CD4-positive, alpha-beta memory T cell (primary cell): ENCODE data around the gene ARHGAP24. TPM values are rescaled to one million over a fixed set of nuclear protein-coding genes. Genes with fewer than 3 reads are reported as not detected.
"Not testable (repeated sequence)": the region's sequence is repeated elsewhere in the genome, so short reads cannot be mapped to it uniquely, and the experiment has no call there.

Source experiments
- CTCF ChIA-PET: fragments of 350-600 bp; sonication (Branson Sonifier 250); formaldehyde crosslinking; loops from one replicate; lab custom pipeline; 2021; ENCODE audit warnings: inconsistent platforms; ENCODE audit not compliant: partially characterized antibody; lab: Charles Lee
- POLR2A ChIA-PET: fragments of 350-600 bp; sonication (Branson Sonifier 250); formaldehyde crosslinking; loops from one replicate; lab custom pipeline; 2021; ENCODE audit not compliant: partially characterized antibody; lab: Charles Lee
- DNase-seq, 5 donors: peaks; one replicate each; pipeline versions ENCODE4 v3.0.0 to v3.0.0-alpha.2; 2020 to 2022; ENCODE audit warnings: mixed read lengths in 1 of 5
- H3K27ac ChIP-seq: one replicate; pipeline ENCODE4 v1.7.0; 2013; ENCODE audit warnings: low read depth, low read length
- H3K27me3 ChIP-seq: 2 replicates; pipeline ENCODE4 v1.7.0; 2013; ENCODE audit warnings: mild to moderate bottlenecking, low read length, moderate library complexity; ENCODE audit not compliant: insufficient read depth
- H3K36me3 ChIP-seq: 2 replicates; pipeline ENCODE4 v1.7.0; 2013; ENCODE audit warnings: mild to moderate bottlenecking, low read length, moderate library complexity; ENCODE audit not compliant: insufficient read depth
- H3K4me1 ChIP-seq: 2 replicates; pipeline ENCODE4 v1.7.0; 2013; ENCODE audit warnings: mild to moderate bottlenecking, low read length, moderate library complexity; ENCODE audit not compliant: insufficient read depth
- H3K4me3 ChIP-seq, 2 donors: one replicate each; pipeline ENCODE4 v1.7.0; 2013; ENCODE audit warnings: low read length in 2 of 2, mild to moderate bottlenecking in 1 of 2
- H3K9me3 ChIP-seq, 2 donors: one replicate each; pipeline ENCODE4 v1.7.0; 2013; ENCODE audit warnings: low read length in 2 of 2, control low read depth in 1 of 2; ENCODE audit not compliant: control insufficient read depth in 1 of 2
- H3K27ac Mint-ChIP-seq, 7 donors: one replicate each; pipeline ENCODE4 v1.8.0; 2020 to 2021; ENCODE audit warnings: mixed read lengths in 7 of 7, mild to moderate bottlenecking in 6 of 7, inconsistent platforms in 3 of 7, moderate library complexity in 3 of 7
- H3K27me3 Mint-ChIP-seq, 2 donors: one replicate each; pipeline ENCODE4 v1.8.0; 2020 to 2021; ENCODE audit warnings: mixed read lengths in 2 of 2
- H3K36me3 Mint-ChIP-seq, 2 donors: one replicate each; pipeline ENCODE4 v1.8.0; 2020 to 2021; ENCODE audit warnings: mixed read lengths in 2 of 2, inconsistent platforms in 1 of 2, mild to moderate bottlenecking in 1 of 2
- H3K4me1 Mint-ChIP-seq, 4 donors: one replicate each; pipeline ENCODE4 v1.8.0; 2020 to 2021; ENCODE audit warnings: mixed read lengths in 4 of 4, mild to moderate bottlenecking in 1 of 4
- H3K4me3 Mint-ChIP-seq, 8 donors: one replicate each; pipeline ENCODE4 v1.8.0; 2020 to 2021; ENCODE audit warnings: mixed read lengths in 8 of 8, mild to moderate bottlenecking in 7 of 8, moderate library complexity in 6 of 8, inconsistent platforms in 3 of 8
- H3K9me3 Mint-ChIP-seq, 8 donors: one replicate each; pipeline ENCODE4 v1.8.0; 2020 to 2021; ENCODE audit warnings: mixed read lengths in 8 of 8, mild to moderate bottlenecking in 5 of 8, inconsistent platforms in 3 of 8, moderate library complexity in 1 of 8
- intact Hi-C: fragments of 100-400 bp; cut with micrococcal nuclease; formaldehyde crosslinking; loops from one replicate; pipeline ENCODE4 v1.15.1; 2023
- polyA plus RNA-seq, 2 donors: library from polyadenylated mRNA; unstranded; fragments of 300-500 nt; fragmentation: Illumina TruSeq; gene quantifications; one replicate each; pipeline ENCODE4 v1.2.3, GENCODE V29; 2021
- total RNA-seq, 2 experiments: library from RNA; stranded (reverse); gene quantifications; one replicate each; pipeline ENCODE4 v1.2.3, GENCODE V29; 2021

The ARHGAP24 gene
- total and polyA plus RNA-seq, 4 experiments from 2014 or later: 0.30 TPM; not detected in 3

DNA sequence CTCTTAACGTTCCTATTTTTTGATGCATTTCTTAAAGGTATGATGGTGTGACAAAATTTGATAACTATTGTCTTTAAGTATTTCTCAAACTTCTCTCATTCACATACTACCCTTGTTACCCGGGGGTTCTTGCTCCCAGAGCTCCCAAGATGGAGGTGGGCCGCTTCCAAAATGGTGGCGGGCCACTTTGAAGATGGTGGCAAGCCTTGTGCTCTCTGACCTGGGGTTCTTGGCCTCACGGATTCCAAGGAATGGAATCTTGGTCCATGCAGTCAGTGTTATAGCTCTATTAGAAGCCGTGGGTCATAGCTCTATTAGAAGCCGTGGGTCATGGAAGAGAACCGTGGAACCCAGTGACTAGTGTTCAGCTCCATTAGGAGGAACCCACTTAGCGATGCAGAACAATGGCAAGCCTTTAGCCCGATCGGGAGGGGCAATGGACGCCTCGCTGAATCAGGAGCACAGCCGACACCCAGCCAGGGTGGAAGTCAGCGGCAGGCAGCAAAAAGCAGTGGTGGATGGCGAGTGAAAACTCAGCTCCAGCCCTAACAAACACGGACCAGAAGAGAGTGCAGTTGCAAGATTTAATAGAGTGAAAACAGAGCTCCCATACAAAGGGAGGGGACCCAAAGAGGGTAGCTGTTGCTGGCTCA is 481.5 kb downstream of the ARHGAP24 start:
- peaks cover 0 to 2% of the 10 kb centered on the region in 2 donors for H3K27me3 Mint-ChIP-seq
- Histone ChIP-seq H3K27ac (no peak overlapping the region), H3K27me3 (no peaks in the 10 kb centered on the region), H3K36me3 (no peaks in the 10 kb centered on the region), H3K4me1 (no peaks in the 10 kb centered on the region), H3K4me3 (no peak overlapping the region), H3K9me3 (no peaks in the 10 kb centered on the region)
- ChIA-PET CTCF (no interaction called here), POLR2A (no interaction called here)
- no peak overlapping the region for H3K27ac Mint-ChIP-seq
- H3K9me3 Mint-ChIP-seq: peaks cover 0 to 3% (median 0%) of the 10 kb centered on the region in 8 donors
- no peak overlapping the region for H3K4me3 Mint-ChIP-seq
- H3K4me1 Mint-ChIP-seq: no peaks in the 10 kb centered on the region
- no peak for DNase-seq
- H3K36me3 Mint-ChIP-seq: no peaks in the 10 kb centered on the region
- intact Hi-C loops: no loop called here

DNA sequence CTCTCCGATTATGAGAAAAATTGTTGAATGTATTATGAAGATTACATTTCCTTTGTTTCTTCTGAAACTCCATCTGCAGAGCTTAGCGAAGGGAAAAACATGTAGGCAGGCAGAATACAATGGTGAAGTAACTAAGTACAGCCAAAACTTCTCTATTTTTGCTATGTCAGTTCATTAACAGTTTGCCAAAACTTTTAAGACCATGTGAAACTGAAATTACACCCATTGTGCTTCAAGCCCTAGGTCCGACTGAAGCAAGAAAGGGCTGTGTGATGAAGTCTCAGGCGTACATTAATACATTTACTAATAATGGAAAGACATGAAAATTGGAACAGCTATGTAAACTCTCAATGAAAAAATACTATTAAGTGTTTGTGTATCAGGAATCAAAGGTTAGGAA is 486.9 kb downstream of the ARHGAP24 start:
- Mint-ChIP-seq H3K9me3 (peaks cover 0 to 7% (median 0%) of the 10 kb centered on the region in 8 donors), H3K36me3 (no peaks in the 10 kb centered on the region), H3K27me3 (no peaks in the 10 kb centered on the region), H3K4me1 (no peaks in the 10 kb centered on the region), H3K27ac (no peak overlapping the region), H3K4me3 (no peak overlapping the region)
- Histone ChIP-seq H3K27ac (no peak overlapping the region), H3K36me3 (no peaks in the 10 kb centered on the region), H3K9me3 (no peaks in the 10 kb centered on the region), H3K4me3 (no peak overlapping the region), H3K27me3 (no peaks in the 10 kb centered on the region), H3K4me1 (no peaks in the 10 kb centered on the region)
- DNase-seq: no peak
- intact Hi-C loops: no loop called here
- ChIA-PET CTCF (no interaction called here), POLR2A (no interaction called here)

DNA sequence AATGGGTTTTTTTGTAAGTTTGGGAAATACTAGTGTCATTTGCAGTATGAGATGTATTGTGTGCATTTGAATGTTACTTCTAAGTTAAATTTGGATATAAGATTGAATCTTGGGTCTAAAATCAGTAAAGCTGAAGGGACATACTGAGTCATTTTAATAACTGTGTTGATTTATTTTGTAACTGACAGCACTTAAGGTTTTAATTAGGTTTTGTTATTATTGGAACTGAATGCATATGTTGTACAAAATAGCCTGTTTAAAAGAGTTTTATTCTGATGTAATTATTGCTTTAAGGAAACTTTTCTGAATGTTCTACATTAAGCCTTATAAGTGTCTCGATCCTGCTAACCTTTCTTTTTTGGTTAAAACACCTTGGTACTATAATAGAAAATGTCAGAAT is 488.3 kb downstream of the ARHGAP24 start:
- CTCF ChIA-PET: no interaction called here
- no peak overlapping the region for H3K4me3 ChIP-seq
- H3K27me3 Mint-ChIP-seq: no peaks in the 10 kb centered on the region
- H3K4me3 Mint-ChIP-seq: no peak overlapping the region
- intact Hi-C loops: no loop called here
- DNase-seq: no peak
- H3K4me1 ChIP-seq: no peaks in the 10 kb centered on the region
- H3K36me3 ChIP-seq: no peaks in the 10 kb centered on the region
- H3K4me1 Mint-ChIP-seq: no peaks in the 10 kb centered on the region
- H3K9me3 Mint-ChIP-seq: peaks cover 0 to 7% (median 0%) of the 10 kb centered on the region in 8 donors
- H3K27ac ChIP-seq: no peak overlapping the region
- no peaks in the 10 kb centered on the region for H3K36me3 Mint-ChIP-seq
- no peaks in the 10 kb centered on the region for H3K27me3 ChIP-seq
- POLR2A ChIA-PET: no interaction called here
- H3K9me3 ChIP-seq: no peaks in the 10 kb centered on the region
- H3K27ac Mint-ChIP-seq: no peak overlapping the region

DNA sequence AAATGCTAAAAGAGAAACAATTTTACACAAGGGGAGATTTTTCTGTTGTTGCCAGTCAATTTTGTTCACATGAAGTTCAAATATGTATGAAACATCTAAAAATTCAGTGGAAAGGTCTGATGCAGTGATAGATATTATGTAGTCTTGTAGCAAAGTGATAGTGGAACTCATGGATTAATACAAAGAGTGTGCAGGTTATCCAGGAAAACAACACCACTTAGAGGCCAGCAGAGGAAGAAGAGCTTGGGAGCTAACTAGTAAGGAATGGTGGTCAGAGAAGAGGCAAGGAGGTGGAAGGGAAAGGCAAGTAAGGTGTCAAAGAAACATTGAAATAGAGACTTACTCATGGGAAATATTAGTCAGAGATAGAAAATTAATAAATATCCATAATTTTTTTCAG is 489.3 kb downstream of the ARHGAP24 start:
- Histone ChIP-seq H3K36me3 (no peaks in the 10 kb centered on the region), H3K9me3 (no peaks in the 10 kb centered on the region), H3K27ac (no peak overlapping the region), H3K4me3 (no peak overlapping the region), H3K27me3 (no peaks in the 10 kb centered on the region), H3K4me1 (no peaks in the 10 kb centered on the region)
- peaks cover 0 to 7% (median 0%) of the 10 kb centered on the region in 8 donors for H3K9me3 Mint-ChIP-seq
- H3K36me3 Mint-ChIP-seq: no peaks in the 10 kb centered on the region
- intact Hi-C loops: no loop called here
- POLR2A ChIA-PET: no interaction called here
- CTCF ChIA-PET: no interaction called here
- no peak for DNase-seq
- H3K27me3 Mint-ChIP-seq: no peaks in the 10 kb centered on the region
- H3K4me1 Mint-ChIP-seq: no peaks in the 10 kb centered on the region
- no peak overlapping the region for H3K27ac Mint-ChIP-seq
- H3K4me3 Mint-ChIP-seq: no peak overlapping the region

DNA sequence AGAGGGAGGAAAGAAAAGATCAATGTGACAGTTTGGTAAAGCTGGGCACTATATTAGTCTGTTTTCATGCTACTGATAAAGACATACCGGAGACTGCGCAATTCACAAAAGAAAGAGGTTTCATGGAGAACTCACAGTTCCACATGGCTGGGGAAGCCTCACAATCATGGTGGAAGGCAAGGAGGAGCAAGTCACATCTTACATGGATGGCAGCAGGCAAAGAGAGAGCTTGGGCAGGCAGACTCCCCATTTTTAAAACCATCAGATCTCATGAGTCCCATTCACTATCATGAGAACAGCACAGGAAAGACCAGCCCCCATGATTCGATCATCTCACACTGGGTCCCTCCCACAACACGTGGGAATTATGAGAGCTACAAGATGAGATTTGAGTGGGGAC is 490.1 kb downstream of the ARHGAP24 start:
- DNase-seq, H3K4me1 Mint-ChIP-seq, H3K4me3 ChIP-seq, H3K4me1 ChIP-seq, H3K9me3 Mint-ChIP-seq, H3K4me3 Mint-ChIP-seq, H3K27me3 ChIP-seq, H3K36me3 ChIP-seq, H3K27ac ChIP-seq, H3K27me3 Mint-ChIP-seq, intact Hi-C loops, H3K36me3 Mint-ChIP-seq, POLR2A ChIA-PET, H3K27ac Mint-ChIP-seq, H3K9me3 ChIP-seq, CTCF ChIA-PET: not testable (repeated sequence)

DNA sequence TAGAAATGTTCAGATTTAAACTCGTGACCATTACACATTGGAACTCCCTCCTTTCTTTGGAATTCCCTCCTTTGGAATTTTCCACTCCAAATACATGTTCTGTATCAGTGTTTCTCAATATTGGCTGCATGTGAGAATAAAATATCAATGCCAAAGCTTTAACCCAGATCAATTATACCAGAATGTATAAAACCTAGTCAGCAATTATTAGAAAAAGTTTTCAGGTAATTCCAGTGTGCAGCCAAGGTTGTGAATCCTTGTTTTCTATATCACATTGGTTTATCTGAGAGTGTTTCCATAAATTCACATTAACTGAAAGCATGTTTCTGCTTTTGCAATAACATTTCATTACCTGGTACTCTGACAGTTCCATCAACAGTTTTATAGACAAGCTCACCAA is 490.6 kb downstream of the ARHGAP24 start:
- no peaks in the 10 kb centered on the region for H3K36me3 ChIP-seq
- no peak overlapping the region for H3K4me3 Mint-ChIP-seq
- H3K27me3 Mint-ChIP-seq: no peaks in the 10 kb centered on the region
- no peaks in the 10 kb centered on the region for H3K27me3 ChIP-seq
- no peak for DNase-seq
- CTCF ChIA-PET: no interaction called here
- no peak overlapping the region for H3K27ac Mint-ChIP-seq
- H3K9me3 Mint-ChIP-seq: peaks cover 0 to 7% (median 0%) of the 10 kb centered on the region in 8 donors
- no peak overlapping the region for H3K4me3 ChIP-seq
- intact Hi-C loops: no loop called here
- H3K4me1 ChIP-seq: no peaks in the 10 kb centered on the region
- no peaks in the 10 kb centered on the region for H3K36me3 Mint-ChIP-seq
- no peaks in the 10 kb centered on the region for H3K4me1 Mint-ChIP-seq
- POLR2A ChIA-PET: no interaction called here
- H3K9me3 ChIP-seq: no peaks in the 10 kb centered on the region
- H3K27ac ChIP-seq: no peak overlapping the region

DNA sequence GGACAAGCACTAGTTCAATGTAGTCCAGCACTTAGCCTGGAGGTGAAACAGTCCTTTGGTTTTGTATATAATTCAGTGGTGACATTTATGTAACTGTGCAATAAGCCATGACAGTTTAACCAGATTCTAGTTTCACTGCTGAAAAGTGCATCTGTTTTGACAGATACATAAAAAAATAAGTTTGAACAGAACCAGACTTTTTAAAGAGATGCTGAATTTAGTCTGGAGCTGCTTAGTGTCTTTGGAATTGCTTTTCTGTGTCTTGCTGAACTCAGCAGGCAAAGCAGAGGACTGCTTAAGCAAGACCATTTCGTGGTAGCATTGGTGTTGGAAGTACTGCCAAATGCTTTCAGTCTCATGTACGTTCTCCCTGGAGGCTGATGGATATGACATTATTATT is 491.4 kb downstream of the ARHGAP24 start:
- no peak for DNase-seq
- no peak overlapping the region for H3K27ac Mint-ChIP-seq
- intact Hi-C loops: no loop called here
- no peaks in the 10 kb centered on the region for H3K27me3 ChIP-seq
- H3K36me3 Mint-ChIP-seq: no peaks in the 10 kb centered on the region
- ChIA-PET CTCF (no interaction called here), POLR2A (no interaction called here)
- no peaks in the 10 kb centered on the region for H3K27me3 Mint-ChIP-seq
- no peaks in the 10 kb centered on the region for H3K4me1 ChIP-seq
- H3K9me3 ChIP-seq: no peaks in the 10 kb centered on the region
- H3K9me3 Mint-ChIP-seq: peaks cover 0 to 7% (median 0%) of the 10 kb centered on the region in 8 donors
- no peak overlapping the region for H3K4me3 ChIP-seq
- no peak overlapping the region for H3K4me3 Mint-ChIP-seq
- H3K4me1 Mint-ChIP-seq: no peaks in the 10 kb centered on the region
- no peak overlapping the region for H3K27ac ChIP-seq
- no peaks in the 10 kb centered on the region for H3K36me3 ChIP-seq

DNA sequence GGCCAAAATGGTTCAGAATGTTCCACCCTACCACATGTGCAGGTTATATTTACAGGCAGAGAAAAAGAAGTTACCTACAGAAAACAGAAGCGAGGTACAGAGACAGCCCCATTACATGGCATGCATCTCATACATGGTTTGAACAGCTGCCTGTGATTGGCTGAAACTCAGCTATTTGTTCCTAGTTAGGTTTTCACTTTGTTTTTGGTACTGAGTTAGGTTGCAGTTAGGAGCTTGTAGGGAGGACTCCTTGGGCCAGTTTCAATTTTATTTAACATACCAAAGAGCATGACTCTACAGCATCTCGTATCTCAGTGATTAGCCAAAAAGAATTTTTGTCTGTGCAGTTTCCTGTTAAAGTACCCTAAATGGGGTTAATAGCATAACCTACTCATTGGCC is 492.9 kb downstream of the ARHGAP24 start:
- no peak overlapping the region for H3K4me3 Mint-ChIP-seq
- Histone ChIP-seq H3K27me3 (no peaks in the 10 kb centered on the region), H3K27ac (no peak overlapping the region), H3K36me3 (no peaks in the 10 kb centered on the region), H3K4me3 (no peak overlapping the region), H3K4me1 (no peaks in the 10 kb centered on the region), H3K9me3 (no peaks in the 10 kb centered on the region)
- H3K4me1 Mint-ChIP-seq: no peaks in the 10 kb centered on the region
- no peaks in the 10 kb centered on the region for H3K36me3 Mint-ChIP-seq
- peaks cover 0 to 7% (median 0%) of the 10 kb centered on the region in 8 donors for H3K9me3 Mint-ChIP-seq
- no peaks in the 10 kb centered on the region for H3K27me3 Mint-ChIP-seq
- ChIA-PET CTCF (no interaction called here), POLR2A (no interaction called here)
- no peak for DNase-seq
- H3K27ac Mint-ChIP-seq: no peak overlapping the region
- intact Hi-C loops: no loop called here
